NCI-H446 treated with DMSO at 0.1 percent for 48 hours (cell line): Measurements from ENCODE around the gene PDSS2.
A peak's percentile ranks its signal among the peaks of the same experiment; 100 is the strongest.
"Not testable (repeated sequence)": the region's sequence is repeated elsewhere in the genome, so short reads cannot be mapped to it uniquely, and the experiment has no call there.

Experiments
- DNase-seq: peaks from one replicate; lab custom pipeline; 2025; lab: John Stamatoyannopoulos, UW

Gene PDSS2, protein sequence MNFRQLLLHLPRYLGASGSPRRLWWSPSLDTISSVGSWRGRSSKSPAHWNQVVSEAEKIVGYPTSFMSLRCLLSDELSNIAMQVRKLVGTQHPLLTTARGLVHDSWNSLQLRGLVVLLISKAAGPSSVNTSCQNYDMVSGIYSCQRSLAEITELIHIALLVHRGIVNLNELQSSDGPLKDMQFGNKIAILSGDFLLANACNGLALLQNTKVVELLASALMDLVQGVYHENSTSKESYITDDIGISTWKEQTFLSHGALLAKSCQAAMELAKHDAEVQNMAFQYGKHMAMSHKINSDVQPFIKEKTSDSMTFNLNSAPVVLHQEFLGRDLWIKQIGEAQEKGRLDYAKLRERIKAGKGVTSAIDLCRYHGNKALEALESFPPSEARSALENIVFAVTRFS

DNA sequence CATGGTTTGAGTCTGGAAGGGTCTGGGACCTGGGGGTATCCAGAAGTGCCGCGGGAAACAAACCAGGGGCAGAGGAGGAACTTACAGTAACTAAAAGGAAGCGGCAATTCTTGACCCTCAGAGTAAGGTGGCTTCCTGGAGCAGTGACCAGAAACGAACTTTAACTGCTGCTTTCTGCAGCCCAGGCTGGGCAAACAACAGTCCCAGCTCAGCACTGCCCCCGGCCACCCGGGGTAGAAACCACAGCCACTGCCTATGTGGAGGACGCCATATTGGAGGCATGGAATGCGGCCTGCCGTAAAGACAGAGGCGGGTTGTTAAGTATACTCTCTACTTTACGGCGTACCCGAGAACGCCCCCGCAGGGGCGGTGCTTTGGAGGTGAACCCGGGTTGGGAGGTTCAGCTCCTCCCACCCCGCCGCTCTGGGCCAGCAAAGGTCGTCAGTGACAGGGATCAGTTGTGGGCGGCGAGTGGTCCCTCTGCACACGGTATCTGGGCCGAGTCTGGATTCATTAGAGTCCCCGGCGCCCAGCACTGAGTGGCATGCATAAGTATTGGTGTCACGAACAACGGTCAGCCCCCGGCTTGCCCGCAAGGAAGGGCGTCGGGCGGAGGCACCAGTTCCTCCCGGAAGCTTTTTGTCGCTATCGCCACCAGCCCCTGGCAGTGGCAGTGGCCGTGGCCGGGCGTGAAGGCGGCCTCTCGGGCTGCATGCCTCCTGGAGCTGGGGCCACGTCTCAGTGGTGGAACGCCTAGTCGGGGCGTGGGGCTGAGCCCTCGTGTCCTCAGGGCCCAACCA is at the start of gene PDSS2:
Gene PDSS2, minus strand, starts transcription at position 282 of the 800 bp plus-strand sequence. Its CDS starts 279 bp downstream, at position 3.
- peak; percentile 92 for DNase-seq

GRCh38 chr6:107506145-107506544 is 46.8 kb upstream of the PDSS2 start:
- no peak for DNase-seq

- DNase-seq = no peak
Measured at GRCh38 chr6:107504270-107505026, 45.1 kb upstream of the PDSS2 start.

DNA sequence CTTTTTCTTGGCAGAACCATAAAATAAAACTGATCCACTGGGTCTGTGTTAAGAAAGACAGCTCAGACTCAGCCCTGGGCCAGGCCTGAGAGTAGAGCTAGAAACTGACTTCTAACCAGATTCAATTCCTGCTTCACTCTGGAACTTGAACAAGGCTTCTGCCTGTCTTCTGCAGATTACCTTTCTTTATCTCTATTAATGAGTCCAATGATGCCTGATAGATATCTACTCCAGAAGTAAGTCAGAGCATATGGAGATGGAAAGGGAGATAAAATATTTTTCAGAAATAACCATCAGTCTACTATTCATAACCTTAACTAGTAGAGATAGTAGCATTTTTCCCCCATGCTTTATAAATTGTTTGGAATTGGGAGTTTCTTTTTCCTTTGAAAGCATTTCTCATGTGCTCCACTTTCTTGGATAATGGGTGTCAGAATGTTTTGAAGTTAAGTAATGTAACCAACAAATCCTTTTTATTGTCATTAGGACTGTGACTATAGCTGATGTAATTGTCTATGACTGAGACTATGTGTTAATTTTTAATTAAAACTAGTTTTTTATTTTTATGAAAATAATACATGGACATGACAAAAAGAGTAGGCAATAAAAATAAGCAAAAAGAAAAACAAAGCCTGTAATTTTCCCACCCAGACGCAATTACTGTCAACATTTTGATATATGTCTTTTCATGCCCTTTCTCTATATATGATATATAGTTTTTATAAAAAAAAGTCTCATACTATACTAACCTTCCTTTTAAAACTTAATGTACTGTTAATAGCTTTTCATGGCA is 37.7 kb upstream of the PDSS2 start:
- DNase-seq = no peak

- DNase-seq = no peak
Measured at GRCh38 chr6:107495971-107496370, 36.6 kb upstream of the PDSS2 start.

GRCh38 chr6:107495196-107495643 is 35.9 kb upstream of the PDSS2 start:
- DNase-seq = no peak

- DNase-seq = no peak
Measured at GRCh38 chr6:107493158-107494057, 34.0 kb upstream of the PDSS2 start.

DNA sequence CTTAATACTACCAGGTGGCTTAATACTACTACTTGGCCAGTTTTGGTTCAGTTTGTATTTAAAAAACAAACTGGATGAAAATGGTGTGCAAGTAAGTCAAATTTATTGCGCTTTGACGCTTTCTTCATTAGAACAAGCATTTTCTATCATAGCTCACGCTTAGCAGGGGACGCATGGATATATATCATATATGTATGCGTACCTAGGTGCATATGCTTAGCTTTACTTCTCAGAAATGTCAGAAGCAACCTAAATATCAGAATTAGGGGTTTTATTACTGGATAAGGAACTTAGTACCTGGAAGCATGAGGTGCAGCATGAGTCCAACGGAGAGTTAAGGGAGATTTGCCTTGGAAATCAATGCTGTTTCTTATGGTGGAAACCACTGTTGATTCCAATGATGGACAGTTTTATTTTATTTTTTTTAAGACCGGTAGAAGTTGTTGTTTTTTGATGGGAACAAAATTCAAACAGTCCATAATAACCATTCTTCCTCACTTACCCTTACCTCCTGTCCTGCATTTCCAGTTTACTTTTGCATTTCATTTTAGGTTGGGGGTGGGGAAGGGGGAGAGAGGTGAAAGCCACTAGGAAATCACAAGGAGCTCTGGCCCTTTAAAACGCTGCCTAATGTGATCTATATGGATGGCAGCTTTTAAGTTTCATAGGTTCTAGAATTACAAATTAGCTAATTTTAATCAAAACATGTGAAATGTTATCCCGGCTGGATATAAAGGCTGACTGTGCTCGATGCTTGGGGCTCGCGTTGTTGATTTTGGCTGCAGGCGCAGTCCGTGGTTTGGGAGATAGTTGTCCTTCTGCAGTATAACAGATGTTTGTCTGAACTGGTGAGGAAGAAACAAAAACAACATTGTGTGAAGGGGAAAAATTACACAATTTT is 32.6 kb upstream of the PDSS2 start:
- DNase-seq = peak; percentile 57

GRCh38 chr6:107491138-107491609 is 31.8 kb upstream of the PDSS2 start:
- DNase-seq = no peak

DNA sequence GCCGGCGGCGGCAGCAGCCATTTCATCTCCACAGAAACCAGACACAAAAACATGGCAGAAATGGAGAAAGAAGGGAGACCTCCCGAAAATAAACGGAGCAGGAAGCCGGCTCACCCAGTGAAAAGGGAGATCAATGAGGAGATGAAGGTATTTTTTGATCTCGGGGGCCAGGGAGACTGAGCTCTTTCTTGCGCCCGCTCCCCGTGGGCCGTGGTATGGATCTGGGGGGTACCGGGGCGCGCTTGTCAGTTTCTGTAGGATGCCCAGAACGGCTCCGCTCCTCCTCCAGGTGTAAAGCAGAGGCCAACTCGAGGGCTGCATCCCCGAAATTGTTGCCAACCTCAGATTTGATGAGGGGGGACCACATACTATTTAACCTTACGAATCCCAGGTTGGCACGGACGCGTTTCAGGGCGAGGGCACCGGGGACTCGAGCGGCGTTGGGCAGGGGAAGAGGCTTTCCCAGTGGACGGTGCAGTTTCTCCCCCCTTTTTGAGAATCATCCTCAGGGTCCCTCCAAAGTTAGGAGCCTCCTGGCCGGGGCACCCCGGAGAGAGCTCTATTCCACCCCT is 31.3 kb upstream of the PDSS2 start:
- no peak for DNase-seq

- DNase-seq = peak; percentile 70
Measured at GRCh38 chr6:107489636-107490565, 30.5 kb upstream of the PDSS2 start, which contains the start of gene SOBP. TSS of gene SOBP (plus strand) at chr6:107490117. CDS start at chr6:107490617, 500 bp downstream.

DNA sequence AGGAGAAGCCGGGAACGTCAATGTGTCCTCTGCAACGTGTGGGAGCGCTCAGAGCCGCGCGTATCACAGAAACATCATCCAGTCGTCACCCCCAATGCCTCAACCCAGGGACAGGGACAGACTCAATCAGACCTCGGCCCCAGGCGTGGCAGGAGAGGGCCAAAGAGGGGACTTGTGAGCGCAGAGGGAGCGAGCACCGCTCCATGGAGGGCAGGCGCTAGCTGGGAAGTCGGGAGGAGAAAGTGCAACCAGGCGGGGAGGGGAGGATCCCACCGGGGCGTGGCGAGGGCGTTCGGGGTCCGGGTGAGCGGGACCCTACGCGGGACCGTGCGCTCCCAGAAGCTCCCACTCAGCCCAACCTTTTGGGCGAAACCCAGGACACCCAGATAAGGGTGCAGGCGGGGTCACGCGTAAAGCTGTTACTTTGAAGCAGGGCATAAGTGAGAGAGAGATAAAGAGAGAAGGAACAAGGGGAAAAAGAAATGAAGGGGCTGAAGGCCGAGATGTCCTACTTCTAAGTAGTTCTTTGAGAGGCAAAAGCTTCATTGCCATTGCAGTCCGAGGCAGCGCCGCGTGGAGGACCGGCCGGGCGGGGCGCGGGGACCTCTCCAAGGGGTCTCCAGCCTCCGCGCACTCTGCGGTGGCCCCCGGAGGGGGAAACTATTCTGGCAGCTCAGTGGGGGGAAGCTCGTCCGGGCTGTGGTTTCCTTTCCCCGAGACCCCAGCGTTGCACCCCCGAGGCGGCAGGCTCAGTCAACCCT is 29.7 kb upstream of the PDSS2 start:
- no peak for DNase-seq

- no peak for DNase-seq
Measured at GRCh38 chr6:107488174-107488874, 29.0 kb upstream of the PDSS2 start.

- DNase-seq = no peak
Measured at GRCh38 chr6:107485157-107485556, 25.8 kb upstream of the PDSS2 start.

DNA sequence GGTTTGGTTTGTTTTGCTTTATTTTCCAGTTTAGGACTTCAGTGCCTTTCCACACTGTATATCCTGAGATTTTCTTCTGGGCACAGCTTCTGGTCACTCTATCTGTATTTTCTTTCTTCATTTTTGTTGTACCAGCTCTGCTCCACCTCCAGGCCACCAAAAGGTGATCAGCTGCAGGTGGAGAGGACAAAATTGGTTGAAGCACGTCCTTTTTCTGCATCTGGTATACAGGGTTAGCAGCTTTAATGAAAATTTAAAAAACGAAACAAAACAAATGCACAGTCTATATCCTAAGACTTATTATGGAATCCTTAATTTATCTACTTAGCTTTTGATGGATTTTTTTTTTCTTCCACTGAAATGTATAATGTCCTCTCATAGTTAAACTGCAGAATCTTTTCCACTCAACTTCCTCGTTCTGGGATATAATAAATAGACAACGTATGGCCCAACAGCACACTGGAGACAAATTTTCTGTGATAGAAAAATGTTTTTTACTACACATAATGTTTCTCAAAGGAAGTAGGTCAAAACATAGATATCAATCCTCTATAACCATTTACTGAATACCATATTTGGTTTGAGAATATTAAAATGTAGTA is 19.8 kb upstream of the PDSS2 start:
- no peak for DNase-seq

GRCh38 chr6:107475826-107476225 is 16.5 kb upstream of the PDSS2 start:
- DNase-seq = not testable (repeated sequence)
